H4 (cell line): Measurements from ENCODE around the gene QPRT. TPM values are rescaled to one million over a fixed set of nuclear protein-coding genes. Genes with fewer than 3 reads are reported as not detected.
"Not testable (repeated sequence)": the region's sequence is repeated elsewhere in the genome, so short reads cannot be mapped to it uniquely, and the experiment has no call there.

ENCODE experiments used
- DNase-seq: peaks from one replicate; pipeline ENCODE4 v3.0.0-alpha.2; 2015; ENCODE audit warnings: low spot score
- total RNA-seq: library from RNA; depleted of rRNA; stranded (reverse); fragments of >200 nt; shearing (Covaris generic); gene quantifications from 2 replicates; pipeline ENCODE4 v1.2.3, GENCODE V29; 2014; rRNA removed

The QPRT gene
- 0.27 and 0.93 TPM in 2 replicates for total RNA-seq

GRCh38 chr16:29678691-29679267 is at the start of gene QPRT:
Gene QPRT, plus strand, starts transcription at chr16:29679180. Its CDS starts 18 bp downstream, at chr16:29679198.
- no peak for DNase-seq

DNA sequence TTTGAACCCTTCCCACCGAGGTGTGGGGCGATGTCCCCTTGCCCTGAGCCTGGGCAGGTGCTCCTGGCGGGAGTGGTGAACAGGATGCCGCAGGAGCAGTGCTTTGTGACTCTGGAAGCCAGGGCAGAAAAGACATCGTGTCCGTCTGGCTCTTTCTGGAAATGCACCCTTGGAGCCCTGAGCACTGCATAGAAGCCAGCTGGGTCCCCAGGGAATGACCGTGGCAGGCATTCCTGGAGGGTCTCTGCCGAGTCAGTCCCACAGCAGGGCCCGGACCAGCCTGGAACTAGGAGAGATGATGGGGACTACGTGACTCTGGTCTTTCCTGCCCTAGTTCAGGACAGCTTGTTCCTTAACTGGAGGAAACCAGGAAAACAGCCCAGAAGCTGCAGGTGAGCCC is 49.7 kb upstream of the QPRT start:
- not testable (repeated sequence) for DNase-seq

DNA sequence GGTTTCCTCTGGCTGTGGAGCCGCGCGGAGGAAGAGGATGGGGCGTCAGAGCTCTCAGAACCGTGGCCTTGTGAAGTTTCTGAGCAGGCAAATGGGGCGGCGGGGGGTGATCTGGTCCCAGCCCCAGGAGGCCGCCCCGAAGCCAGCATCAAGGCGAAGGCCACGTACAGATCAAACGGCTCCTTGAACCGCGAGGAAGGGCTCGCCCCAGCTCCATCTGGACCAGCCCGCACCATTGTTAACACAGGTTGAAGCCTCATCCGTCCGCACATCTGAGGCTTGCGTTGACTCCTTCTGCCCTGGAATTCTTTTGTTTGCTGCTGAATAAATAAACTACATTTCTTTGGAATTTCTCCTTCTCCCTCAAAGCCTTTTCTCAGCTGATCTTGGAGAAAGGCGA is 47.3 kb upstream of the QPRT start:
- DNase-seq: not testable (repeated sequence)

- not testable (repeated sequence) for DNase-seq
These were observed 43.1 kb upstream of the QPRT start for GRCh38 chr16:29635902-29636301.

- not testable (repeated sequence) for DNase-seq
These were observed 42.6 kb upstream of the QPRT start for GRCh38 chr16:29636368-29636767.

- DNase-seq: not testable (repeated sequence)
These were observed 40.2 kb upstream of the QPRT start for GRCh38 chr16:29638751-29639150.

GRCh38 chr16:29641561-29641960 is 37.4 kb upstream of the QPRT start:
- DNase-seq: no peak

DNA sequence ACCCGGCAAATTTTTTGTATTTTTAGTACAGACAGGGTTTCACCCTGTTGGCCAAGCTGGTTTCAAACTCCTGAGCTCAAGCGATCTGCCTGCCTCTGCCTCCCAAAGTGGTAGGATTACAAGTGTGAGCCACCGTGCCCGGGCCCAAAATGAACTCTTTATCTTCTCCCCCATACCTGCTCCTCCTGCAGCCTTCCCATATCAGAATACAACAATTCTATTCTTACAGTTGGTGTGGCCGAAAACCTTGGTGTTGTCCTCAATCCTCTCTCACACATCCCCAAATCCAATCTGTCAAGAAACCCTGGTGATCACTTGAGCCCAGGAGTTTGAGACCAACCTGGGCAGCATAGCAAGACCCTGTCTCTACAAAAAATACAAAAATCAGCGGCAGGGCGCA is 35.4 kb upstream of the QPRT start:
- DNase-seq: no peak

- DNase-seq: no peak
These were observed 34.6 kb upstream of the QPRT start for GRCh38 chr16:29644338-29644857.

DNA sequence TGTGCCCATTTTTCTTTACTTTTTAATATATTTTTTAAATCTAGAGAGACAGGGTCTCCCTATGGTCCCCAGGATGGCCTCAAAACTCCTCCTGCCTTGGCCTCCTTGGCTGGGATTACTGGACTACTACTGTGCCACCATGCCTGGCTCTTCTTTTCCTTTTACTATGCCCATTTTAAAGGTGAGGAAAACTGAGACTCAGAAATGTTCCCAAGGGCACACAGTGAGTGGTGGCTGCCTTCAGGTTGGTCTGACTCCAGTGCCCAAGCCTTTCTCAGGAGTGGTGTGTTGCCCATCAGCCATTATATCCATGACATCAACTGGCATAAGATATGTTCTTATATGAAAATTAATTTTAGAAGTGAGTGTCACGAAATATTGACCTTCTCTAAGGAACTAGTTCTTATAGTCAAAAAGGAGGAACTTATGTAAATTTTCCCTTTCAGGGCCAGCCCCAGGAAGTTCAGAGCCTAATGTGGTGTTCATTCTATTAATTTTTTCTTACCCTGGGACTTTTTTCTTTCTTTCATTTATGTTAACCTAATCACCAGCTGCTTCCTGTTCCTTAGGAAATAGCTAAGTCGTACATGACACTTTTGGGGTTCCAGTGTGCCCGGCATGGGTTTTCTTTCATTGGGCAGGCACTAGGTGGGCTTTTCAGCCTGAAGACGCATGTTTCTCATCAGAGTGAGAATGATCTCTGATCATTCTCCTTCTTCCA is 33.8 kb upstream of the QPRT start:
- DNase-seq: no peak

- peak; percentile 37 for DNase-seq
These were observed 33.2 kb upstream of the QPRT start for GRCh38 chr16:29645694-29646187.

DNA sequence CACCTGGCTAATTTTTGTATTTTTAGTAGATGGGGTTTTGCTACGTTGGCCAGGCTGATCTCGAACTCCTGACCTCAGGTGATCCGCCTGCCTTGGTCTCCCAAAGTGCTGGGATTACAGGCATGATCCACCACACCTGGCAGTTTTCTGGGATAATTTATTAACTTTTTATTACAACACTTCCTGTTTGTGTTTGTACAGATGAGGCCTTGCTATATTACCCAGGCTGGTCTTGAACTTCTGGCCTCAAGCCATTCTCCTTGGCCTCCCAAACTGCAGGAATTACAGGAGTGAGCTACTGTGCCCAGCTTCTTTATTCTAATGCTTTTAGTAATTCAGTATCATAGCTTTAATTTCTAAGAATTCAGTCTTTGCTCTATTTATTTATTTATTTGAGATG is 32.0 kb upstream of the QPRT start:
- DNase-seq: no peak

DNA sequence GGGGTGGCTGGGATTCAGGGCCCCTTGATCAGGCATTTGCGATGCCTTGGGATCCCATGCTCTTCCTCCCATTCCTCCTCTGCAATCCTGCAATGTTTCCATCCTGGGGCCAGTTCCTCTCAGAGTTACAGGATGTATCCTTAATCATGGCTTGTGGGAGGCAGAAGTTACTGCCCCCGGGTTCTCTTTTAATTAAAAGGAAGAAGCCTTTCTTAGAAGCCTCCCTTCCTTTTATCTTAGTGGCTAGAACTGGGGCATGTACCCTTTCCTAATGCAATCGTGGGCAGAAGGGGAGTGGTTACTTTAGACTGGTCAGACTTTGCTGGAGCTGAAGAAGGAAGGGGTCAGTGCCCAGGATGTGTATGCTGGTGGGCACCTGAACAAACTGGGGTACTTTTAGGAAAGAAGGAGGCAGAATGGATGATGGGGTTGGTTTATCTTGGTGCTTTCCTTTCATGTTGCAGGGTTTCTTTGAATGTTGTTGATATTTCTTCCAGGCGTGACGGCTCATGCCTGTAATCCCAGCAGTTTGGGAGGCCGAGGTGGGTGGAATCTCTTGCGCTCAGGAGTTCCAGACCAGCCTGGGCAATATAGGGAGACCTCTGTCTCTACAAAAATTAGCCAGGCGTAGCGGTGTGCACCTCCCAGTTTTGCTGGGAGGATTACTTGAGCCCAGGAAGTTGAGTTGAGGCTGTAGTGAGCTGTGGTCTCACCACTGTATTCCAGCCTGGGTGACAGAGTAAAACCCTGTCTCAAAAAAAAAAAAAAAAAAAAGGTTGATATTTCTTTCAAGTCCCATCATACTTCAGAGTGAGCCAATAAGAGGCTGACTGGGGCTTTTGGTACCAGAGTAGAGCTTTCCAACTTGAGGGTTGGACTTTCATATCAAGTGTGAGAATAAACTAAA is 29.1 kb upstream of the QPRT start:
- no peak for DNase-seq

DNA sequence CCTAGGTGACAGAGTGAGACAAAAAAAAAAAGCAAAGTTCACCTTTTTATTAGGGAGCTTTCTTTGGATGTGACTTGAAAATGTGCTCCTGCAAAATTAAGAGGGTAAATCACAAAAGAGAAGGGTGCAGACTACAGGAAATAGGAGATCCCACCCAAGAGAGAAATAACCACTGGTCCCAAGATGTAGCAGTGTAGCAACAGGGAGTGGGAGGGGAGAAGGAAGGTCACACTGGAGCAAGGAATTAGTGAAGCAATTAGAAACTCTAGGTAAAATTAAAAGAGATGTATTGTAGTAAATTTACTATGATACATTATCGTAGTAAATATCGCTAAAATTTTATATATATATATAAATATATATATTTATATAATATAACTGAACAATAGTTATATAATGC is 28.2 kb upstream of the QPRT start:
- no peak for DNase-seq

- no peak for DNase-seq
These were observed 27.1 kb upstream of the QPRT start for GRCh38 chr16:29651774-29652349.

- DNase-seq: no peak
These were observed 25.5 kb upstream of the QPRT start for GRCh38 chr16:29653471-29653870.

DNA sequence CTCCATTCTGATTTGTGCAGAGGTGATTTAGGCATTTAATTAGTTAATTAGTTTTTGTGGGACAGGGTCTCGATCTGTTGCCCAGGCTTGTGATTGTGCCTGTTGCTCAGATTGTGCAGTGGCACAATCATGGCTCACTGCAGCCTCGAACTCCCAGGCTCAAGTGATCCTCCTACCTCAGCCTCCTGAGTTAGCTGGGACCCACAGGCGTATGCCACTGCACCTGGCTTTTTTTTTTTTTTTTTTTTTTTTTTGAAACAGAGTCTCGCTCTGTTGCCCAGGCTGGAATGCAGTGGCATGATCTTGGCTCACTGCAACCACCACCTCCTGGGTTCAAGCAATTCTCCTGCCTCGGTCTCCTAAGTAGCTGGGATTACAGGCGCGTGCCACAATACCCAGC is 25.1 kb upstream of the QPRT start:
- DNase-seq: not testable (repeated sequence)

- no peak for DNase-seq
These were observed 22.1 kb upstream of the QPRT start for GRCh38 chr16:29656688-29657523.

GRCh38 chr16:29658705-29659104 is 20.3 kb upstream of the QPRT start:
- DNase-seq: no peak

DNA sequence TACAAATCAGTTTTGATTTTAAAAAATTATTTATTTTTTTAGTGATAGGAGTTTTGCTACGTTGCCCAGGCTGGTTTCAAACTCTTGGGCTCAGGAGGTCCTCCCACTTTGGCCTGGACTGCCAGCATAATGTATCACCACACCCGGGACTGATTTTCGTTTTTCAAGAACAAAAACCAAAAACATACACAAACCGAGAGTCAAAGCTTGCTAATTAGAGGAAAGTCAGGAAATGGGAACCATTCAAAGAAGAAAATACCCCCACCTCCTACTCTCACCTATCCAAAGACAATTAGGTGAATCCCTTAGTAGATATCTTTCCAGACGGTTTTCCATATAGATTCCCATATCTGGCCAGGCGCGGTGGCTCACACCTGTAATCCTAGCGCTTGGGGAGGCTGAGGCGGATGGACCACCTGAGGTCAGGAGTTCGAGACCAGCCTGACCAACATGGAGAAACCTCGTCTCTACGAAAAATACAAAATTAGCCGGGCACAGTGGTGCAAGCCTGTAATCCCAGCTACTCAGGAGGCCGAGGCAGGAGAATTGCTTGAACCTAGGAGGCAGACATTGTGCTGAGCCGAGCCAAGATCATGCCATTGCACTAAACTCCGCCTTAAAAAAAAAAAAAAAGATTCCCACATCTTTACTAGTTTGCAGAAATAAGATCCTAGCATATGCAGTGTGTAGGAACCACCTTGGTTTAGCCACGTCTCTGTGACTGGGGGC is 16.8 kb upstream of the QPRT start:
- no peak for DNase-seq
